ENCODE measurements around the gene FAM151A.
A peak's percentile ranks its signal among the peaks of the same experiment; 100 is the strongest.

FAM151A gene

DNA sequence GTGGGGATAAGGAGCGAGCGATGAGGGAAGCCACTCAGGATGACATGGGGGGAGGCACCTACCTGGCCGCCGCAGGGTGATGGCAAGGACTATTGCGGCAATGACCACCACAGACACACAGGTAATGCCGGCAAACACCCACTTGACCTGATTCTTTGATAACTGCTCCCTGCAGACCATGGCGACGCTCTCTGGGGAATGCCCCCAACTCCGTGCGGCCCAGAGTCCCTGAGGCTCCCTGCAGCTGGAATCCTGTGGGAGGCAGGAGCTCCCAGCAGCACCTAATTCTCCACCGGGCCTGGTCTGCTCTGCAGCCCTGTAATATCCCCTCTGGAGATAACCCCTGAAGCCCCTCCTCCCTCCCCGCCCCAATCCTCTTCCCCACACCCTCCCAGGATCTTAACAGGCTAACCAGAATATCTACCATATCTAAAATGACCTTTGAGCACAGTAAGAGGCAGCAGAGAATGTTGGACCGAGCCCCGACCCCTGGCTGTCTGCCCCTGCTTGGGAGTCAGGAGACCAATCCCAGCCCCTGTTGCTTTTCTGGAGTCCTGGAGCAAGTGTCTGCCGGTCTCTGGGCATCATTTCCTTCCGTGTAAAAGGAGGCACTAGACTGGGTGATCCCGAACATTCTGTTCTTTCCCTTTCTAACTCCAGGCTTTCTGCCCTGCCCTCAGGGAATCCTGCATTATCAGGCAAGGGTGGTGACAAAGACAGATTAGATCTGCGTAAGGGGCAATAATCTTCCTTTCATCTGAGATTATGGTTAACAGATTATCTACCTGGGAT is at the start of gene FAM151A:
TSS of gene FAM151A (minus strand) at position 310 of the 792 bp plus-strand sequence. CDS start at position 180, 130 bp downstream.
- no peak for DNase-seq

GRCh38 chr1:54671985-54672608 is 48.8 kb upstream of the FAM151A start:
- peak; percentile 11 for DNase-seq

- DNase-seq = no peak
Observed at GRCh38 chr1:54668567-54668966, 45.2 kb upstream of the FAM151A start.

GRCh38 chr1:54667797-54668196 is 44.5 kb upstream of the FAM151A start:
- DNase-seq = no peak

GRCh38 chr1:54666333-54666732 is 43.0 kb upstream of the FAM151A start:
- DNase-seq = no peak

DNA sequence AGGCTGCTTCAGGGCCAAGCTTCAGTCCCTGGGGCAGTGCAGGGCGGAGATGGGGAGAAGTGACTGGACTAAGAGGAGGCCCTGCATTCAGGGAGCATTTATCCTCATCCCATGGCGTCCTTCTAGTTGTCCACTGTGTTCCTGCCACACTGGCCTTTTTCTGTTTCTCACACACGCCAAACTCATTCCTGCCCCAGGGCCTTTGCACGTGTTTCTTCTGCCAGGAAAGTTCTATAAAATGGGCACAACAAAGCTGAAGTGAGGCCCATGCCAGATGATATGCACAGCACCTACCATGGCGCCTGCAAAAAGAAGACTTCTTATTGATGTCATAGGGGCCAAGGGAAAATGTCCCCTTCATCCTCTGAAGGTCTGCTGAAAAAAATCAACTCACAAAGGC is 42.5 kb upstream of the FAM151A start:
- DNase-seq = no peak

- no peak for DNase-seq
Observed at GRCh38 chr1:54664364-54664763, 41.0 kb upstream of the FAM151A start.

DNA sequence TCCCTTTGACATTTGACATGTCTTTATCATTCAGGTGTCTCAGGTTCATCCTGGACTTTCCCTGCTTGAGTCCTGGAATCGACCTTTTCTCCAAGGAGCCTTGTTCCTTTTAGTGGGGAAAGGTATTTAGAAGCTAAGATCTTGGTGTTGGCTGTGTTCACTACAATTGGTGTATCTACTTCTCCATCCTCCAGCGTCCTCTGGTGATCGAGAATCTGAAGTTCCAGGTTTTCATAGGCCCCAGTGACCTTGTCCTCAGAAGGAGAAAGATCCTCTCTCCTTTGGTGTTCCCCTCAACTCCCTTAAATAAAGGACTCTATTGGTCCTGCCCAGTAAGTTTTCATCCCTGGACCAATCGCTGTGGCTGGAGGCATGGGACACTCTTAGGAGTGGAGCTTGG is 40.4 kb upstream of the FAM151A start:
- DNase-seq = no peak

- no peak for DNase-seq
Observed at GRCh38 chr1:54658164-54658913, 35.0 kb upstream of the FAM151A start.

- DNase-seq = no peak
Observed at GRCh38 chr1:54653036-54653435, 29.7 kb upstream of the FAM151A start.

DNA sequence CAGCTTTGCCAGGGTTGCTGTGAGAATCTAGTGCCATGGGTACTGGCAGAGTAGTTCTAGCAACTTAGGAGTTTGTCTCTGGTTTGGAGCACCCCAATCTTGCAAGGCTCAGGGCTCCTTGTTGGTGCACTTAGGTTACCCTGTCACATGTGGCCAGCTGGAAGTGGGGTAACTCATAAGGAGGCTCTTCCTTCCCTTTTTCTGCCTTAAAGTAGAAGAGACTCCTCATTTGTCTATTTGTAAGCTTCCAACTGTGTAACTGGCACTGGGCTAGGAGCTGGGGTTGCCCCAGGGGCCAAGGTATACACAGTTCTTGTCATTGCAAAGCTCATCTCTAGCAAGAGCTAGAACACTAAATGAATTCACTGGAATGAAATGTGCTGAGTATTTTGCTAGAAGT is 28.8 kb upstream of the FAM151A start:
- DNase-seq = no peak

DNA sequence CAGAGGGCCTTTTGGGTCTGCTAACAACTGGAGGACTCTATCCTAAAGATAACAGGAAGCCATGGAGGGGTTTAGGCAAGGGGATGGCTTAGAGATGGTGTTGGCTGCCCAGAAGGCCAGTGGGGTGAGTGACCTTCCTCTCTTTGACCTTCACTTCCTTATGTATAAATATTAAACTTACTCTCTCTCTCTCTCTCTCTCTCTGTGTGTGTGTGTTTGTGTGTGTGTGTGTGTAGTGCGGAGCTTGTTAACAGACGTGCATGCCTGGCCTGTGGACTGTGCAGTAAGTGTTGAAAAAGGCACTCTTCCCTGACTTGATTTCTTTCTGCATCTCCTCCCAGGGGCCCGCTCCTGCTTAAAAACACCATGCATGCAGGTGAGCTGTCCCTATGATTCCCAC is 28.3 kb upstream of the FAM151A start:
- no peak for DNase-seq

GRCh38 chr1:54650417-54650816 is 27.1 kb upstream of the FAM151A start:
- no peak for DNase-seq

- no peak for DNase-seq
Observed at GRCh38 chr1:54649921-54650320, 26.6 kb upstream of the FAM151A start.

DNA sequence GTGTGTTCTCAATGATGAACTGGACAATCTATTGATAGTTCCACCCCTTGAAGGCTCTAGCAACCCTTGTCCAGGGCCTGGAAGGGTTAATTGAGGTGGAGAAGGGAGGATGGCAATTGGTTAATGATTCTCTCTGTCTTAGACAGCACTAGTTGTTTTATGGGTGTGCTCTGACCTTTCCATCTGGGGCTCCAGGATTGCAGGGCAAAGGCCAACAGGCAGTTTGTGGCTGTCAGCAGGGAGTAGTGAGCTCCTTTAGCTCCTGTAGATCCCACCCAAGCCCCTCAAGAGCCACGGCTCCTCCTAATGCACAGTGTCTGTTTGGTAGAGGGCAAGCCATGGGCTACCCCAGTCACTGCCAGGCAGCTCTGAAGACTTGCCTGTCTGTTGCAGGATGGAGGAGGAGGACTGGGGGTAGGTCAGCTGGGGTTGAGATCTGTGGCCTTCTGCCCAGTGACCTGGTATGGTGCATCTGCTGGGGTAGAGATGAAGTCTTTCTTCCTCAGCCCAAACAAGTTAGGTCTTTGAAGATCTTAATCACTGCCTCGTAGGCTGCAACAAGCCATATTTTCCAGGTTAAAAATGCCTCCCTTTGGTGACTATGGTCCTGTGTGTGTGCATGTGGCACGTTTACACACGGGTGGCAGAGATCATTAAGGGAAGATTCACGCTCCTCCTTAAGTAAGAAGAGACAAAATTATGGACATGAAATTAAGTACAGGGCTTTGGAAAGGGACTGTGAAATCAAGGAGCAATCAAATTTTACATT is 26.0 kb upstream of the FAM151A start:
- DNase-seq = no peak

DNA sequence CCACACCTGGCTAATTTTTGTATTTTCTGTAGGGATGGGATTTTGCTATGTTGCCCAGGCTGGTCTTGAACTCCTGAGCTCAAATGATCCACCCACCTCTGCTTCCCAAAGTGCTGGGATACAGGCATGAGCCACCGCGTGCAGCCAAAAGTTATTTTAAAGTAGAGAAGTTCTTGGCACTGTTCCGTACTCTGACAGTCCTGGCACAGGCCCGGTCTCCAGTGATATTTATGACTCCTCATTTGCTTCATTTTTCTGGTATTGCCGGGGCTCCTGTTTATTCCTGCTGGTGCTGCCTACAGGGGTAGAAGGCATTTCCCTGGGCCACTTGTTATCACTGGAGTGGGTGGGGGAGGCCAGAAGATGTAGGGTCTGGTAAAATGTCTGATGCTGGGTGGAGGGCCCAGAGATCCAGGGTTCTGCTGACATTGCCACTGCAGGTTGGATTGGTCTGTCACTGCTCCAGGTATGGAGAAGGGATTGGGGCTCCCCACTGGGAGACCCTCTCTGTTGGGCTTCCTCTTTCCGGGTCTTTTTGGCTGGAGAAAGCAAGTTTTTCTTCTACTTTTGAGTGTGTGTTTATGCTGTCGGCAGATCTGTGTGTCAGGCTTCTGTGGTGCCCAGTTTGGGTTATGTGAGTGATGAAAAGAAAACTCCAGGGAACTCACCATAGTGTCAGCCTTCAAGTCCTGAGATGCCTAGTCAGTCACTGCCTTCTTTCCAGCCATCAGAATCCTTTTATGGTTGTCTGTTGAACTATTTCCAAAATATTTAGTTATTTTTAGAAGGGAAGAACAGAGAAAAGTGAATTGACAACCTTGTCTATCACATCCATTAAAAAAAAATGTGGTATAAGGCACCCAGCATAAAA is 22.7 kb upstream of the FAM151A start:
- no peak for DNase-seq

- DNase-seq = no peak
Observed at GRCh38 chr1:54643736-54644135, 20.4 kb upstream of the FAM151A start.

DNA sequence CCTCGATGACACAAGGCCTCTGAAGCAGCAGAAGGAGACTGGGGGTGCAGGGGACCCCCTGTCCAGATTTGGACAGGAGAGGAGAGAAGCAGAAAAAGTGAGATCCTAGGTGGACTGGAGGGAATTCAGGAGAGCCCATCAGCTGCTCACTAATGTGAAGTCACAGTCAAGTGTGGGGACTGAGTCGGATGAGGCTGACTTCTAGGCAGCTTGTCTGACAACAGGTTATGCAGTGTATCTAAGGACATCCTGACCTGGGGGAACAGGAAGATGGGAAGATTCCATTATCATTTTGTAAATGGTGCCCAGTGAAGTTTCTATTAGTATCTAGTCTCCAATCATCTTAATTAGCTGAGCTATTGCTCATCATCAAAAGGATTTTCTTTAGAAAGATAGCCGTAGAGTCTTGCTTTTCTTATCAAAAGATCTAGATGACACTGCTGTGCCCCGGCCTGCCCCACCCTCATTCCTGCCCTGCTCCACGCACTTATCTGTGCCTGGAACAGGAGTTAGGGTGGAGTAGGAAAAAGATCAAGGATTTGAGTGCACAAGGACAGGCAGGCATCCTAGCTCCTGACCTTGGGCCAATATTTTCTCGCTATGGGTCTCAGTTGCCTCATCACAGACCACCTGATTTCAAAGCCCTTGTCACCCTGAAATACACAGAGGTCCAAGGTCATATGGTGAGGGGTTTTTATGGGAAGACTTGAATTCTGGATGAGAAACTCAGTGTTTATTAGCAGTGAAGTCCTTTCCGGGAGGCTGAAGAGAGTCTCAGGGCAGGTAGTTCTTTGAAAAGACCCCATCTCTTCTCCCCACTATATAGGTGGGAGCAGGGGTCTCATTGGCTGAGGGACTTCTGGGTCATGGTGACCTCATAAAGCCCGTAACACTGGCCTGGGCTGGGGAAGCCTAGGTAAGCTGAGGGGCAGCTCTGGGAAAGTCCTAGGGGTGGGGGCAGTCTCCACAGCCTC is 17.8 kb upstream of the FAM151A start, which contains the start of gene MROH7:
TSS of gene MROH7 (plus strand) at position 924 of the 974 bp plus-strand sequence. CDS start 11,141 bp downstream, outside the sequence.
- DNase-seq = no peak

DNA sequence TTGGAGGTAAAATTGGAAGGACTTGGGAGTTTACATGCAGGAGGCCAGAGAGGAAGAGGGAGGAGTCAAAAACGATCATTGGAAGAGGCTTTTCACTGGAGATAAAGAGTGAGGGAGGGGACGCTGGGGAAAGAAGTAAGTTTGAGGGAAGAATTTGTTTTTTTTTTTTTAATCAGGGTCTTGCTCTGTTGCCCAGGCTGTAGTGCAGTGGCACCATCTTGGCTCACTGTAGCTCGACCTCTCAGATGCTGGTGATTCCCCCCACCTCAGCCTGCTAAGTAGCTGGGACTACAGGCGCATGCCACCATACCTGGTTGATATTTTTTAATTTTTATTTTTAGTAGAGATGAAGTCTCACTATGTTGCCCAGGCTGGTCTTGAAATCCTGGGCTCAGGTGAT is 17.0 kb upstream of the FAM151A start:
- no peak for DNase-seq

Measured in DMS153 (cell line).